GM23338 (cell line): Measurements from ENCODE around the gene ENTPD5.

ENCODE experiments used
- CREB1 ChIP-seq: fragments of 250-450 bp; sonication (Bioruptor Pico); IDR thresholded peaks from 2 replicates; pipeline ENCODE4 v1.5.0; 2020; ENCODE audit warnings: low read depth, mild to moderate bottlenecking, moderate library complexity
- CTCF ChIP-seq, 2 experiments: fragments of 200-600 bp in 1 of 2; sonication (generic) in 1 of 2; conservative IDR thresholded peaks; 2 replicates each; pipeline versions ENCODE4 v1.5.1 to v1.6.1; 2016 to 2017; ENCODE audit warnings: antibody characterized with exemption in 2 of 2, low read depth in 2 of 2, mild to moderate bottlenecking in 2 of 2, moderate library complexity in 1 of 2
- ETS1 ChIP-seq: IDR thresholded peaks from 2 replicates; pipeline ENCODE4 v1.6.1; 2016; ENCODE audit warnings: antibody characterized with exemption
- EZH2 ChIP-seq: fragments of 200-600 bp; sonication (generic); IDR thresholded peaks from one replicate; pipeline ENCODE4 v1.8.0; 2017; ENCODE audit warnings: antibody characterized with exemption, mild to moderate bottlenecking, low read depth; ENCODE audit not compliant: unreplicated experiment
- EZH2phosphoT487 ChIP-seq: fragments of 200-600 bp; sonication (generic); IDR thresholded peaks from one replicate; pipeline ENCODE4 v1.8.1; 2018; ENCODE audit warnings: antibody characterized with exemption; ENCODE audit not compliant: unreplicated experiment
- JUNB ChIP-seq: IDR thresholded peaks from one replicate; pipeline ENCODE4 v1.6.1; 2016; ENCODE audit warnings: antibody characterized with exemption; ENCODE audit not compliant: unreplicated experiment
- NANOG ChIP-seq: IDR thresholded peaks from 2 replicates; pipeline ENCODE4 v1.6.1; 2016; ENCODE audit warnings: antibody characterized with exemption, borderline replicate concordance
- POLR2AphosphoS5 ChIP-seq: IDR thresholded peaks from 2 replicates; pipeline ENCODE4 v1.6.1; 2016; ENCODE audit warnings: antibody characterized with exemption, low read depth
- REST ChIP-seq: IDR thresholded peaks from one replicate; pipeline ENCODE4 v1.6.1; 2018; ENCODE audit warnings: antibody characterized with exemption; ENCODE audit not compliant: unreplicated experiment

- TF ChIP-seq REST (no peak), EZH2 (no peak), CTCF (conservative IDR thresholded peaks at IDR 0.05; ENCODE audit: low read depth in 2 of 2) (no peak), POLR2AphosphoS5 (no peak), CREB1 (no peak), NANOG (no peak), EZH2phosphoT487 (no peak), JUNB (no peak), ETS1 (no peak)
Observed at GRCh38 chr14:73955674-73956073, 63.4 kb downstream of the ENTPD5 start.
